ENCODE measurements around the gene PNMA8C. TPM values are rescaled to one million over a fixed set of nuclear protein-coding genes. Genes with fewer than 3 reads are reported as not detected.
"Not testable (repeated sequence)": the region's sequence is repeated elsewhere in the genome, so short reads cannot be mapped to it uniquely, and the experiment has no call there.

The PNMA8C gene
- total RNA-seq, 4 donors from 2014 or later: 0.30 TPM; not detected in 3

- Histone ChIP-seq H3K4me3 (no peak overlapping the region), H3K4me1 (peaks cover 0 to 8% (median 0%) of the 10 kb centered on the region in 4 donors), H3K27me3 (peaks cover 0 to 2% of the 10 kb centered on the region in 2 donors), H3K9me3 (no peaks in the 10 kb centered on the region), H3K36me3 (no peaks in the 10 kb centered on the region), H3K27ac (no peak overlapping the region)
- DNase-seq (ENCODE audit: low spot score in 2 of 2): no peak
- WGBS, 2 donors: 56 to 58% methylated on average over 8 of the region's 8 CpGs
- TF ChIP-seq POLR2A (IDR thresholded peaks at IDR 0.05) (no peak), CTCF (IDR thresholded peaks at IDR 0.05) (no peak), EP300 (IDR thresholded peaks at IDR 0.05) (no peak)
These were observed 14.2 kb upstream of the PNMA8C start for GRCh38 chr19:46442808-46443450.

GRCh38 chr19:46441866-46442265 is 13.1 kb upstream of the PNMA8C start:
- Histone ChIP-seq H3K27me3 (peaks cover 0 to 2% of the 10 kb centered on the region in 2 donors), H3K4me1 (peaks cover 0 to 8% (median 0%) of the 10 kb centered on the region in 4 donors), H3K4me3 (no peak overlapping the region), H3K36me3 (no peaks in the 10 kb centered on the region), H3K27ac (no peak overlapping the region), H3K9me3 (no peaks in the 10 kb centered on the region)
- no peak for DNase-seq (ENCODE audit: low spot score in 2 of 2)
- TF ChIP-seq EP300 (IDR thresholded peaks at IDR 0.05) (no peak), POLR2A (IDR thresholded peaks at IDR 0.05) (no peak), CTCF (IDR thresholded peaks at IDR 0.05) (no peak)
- WGBS, 2 donors: 69 to 71% methylated on average over 1 of the region's 1 CpG

- not testable (repeated sequence) for H3K36me3 ChIP-seq; H3K4me1 ChIP-seq; H3K27ac ChIP-seq; H3K9me3 ChIP-seq; DNase-seq (ENCODE audit: low spot score in 2 of 2); H3K4me3 ChIP-seq
- peaks cover 0 to 16% of the 10 kb centered on the region in 2 donors for H3K27me3 ChIP-seq
- 94 to 95% methylated on average over 4 of the region's 4 CpGs for WGBS, 2 donors
These were observed 7.0 kb upstream of the PNMA8C start for GRCh38 chr19:46435689-46436088.

GRCh38 chr19:46435009-46435408 is 6.3 kb upstream of the PNMA8C start:
- H3K4me1 ChIP-seq: no peaks in the 10 kb centered on the region
- no peaks in the 10 kb centered on the region for H3K36me3 ChIP-seq
- H3K27ac ChIP-seq: no peak overlapping the region
- peaks cover 0 to 20% of the 10 kb centered on the region in 2 donors for H3K27me3 ChIP-seq
- no peaks in the 10 kb centered on the region for H3K9me3 ChIP-seq
- H3K4me3 ChIP-seq: no peak overlapping the region
- TF ChIP-seq CTCF (IDR thresholded peaks at IDR 0.05): no peak
- no peak for TF ChIP-seq EP300 (IDR thresholded peaks at IDR 0.05)
- no peak for TF ChIP-seq POLR2A (IDR thresholded peaks at IDR 0.05)
- DNase-seq (ENCODE audit: low spot score in 2 of 2): no peak
- 20 to 45% methylated on average over 6 of the region's 6 CpGs for WGBS, 2 donors

GRCh38 chr19:46433470-46433869 is 4.7 kb upstream of the PNMA8C start:
- H3K36me3 ChIP-seq; H3K4me3 ChIP-seq; H3K9me3 ChIP-seq; H3K27ac ChIP-seq; H3K4me1 ChIP-seq; DNase-seq (ENCODE audit: low spot score in 2 of 2): not testable (repeated sequence)
- 72 to 82% methylated on average over 7 of the region's 7 CpGs for WGBS, 2 donors
- H3K27me3 ChIP-seq: peaks cover 0 to 29% of the 10 kb centered on the region in 2 donors

- 40 to 51% methylated on average over 10 of the region's 10 CpGs for WGBS, 2 donors
- H3K27ac ChIP-seq: no peak overlapping the region
- H3K4me1 ChIP-seq: peaks cover 0 to 16% (median 4%) of the 10 kb centered on the region in 4 donors
- no peaks in the 10 kb centered on the region for H3K36me3 ChIP-seq
- no peak for DNase-seq (ENCODE audit: low spot score in 2 of 2)
- no peaks in the 10 kb centered on the region for H3K9me3 ChIP-seq
- peaks cover 0 to 46% of the 10 kb centered on the region in 2 donors for H3K27me3 ChIP-seq
- TF ChIP-seq CTCF (IDR thresholded peaks at IDR 0.05) (no peak), POLR2A (IDR thresholded peaks at IDR 0.05) (no peak), EP300 (IDR thresholded peaks at IDR 0.05) (no peak)
- H3K4me3 ChIP-seq: no peak overlapping the region
These were observed 3.1 kb upstream of the PNMA8C start for GRCh38 chr19:46431824-46432223.
